A549 (cell line): ENCODE results near the gene GIN1.

Source experiments
- HOXB5 ChIP-seq: fragments of 250-450 bp; sonication (Bioruptor Pico); IDR thresholded peaks from 2 replicates; pipeline ENCODE4 v1.5.0; 2020; ENCODE audit warnings: mild to moderate bottlenecking, moderate library complexity
- KDM1A ChIP-seq: fragments of 200-600 bp; sonication (generic); IDR thresholded peaks from 2 replicates; pipeline ENCODE4 v1.6.1; 2016; ENCODE audit warnings: low read depth, mild to moderate bottlenecking
- KDM5A ChIP-seq: fragments of 200-600 bp; sonication (generic); IDR thresholded peaks from 2 replicates; pipeline ENCODE4 v1.6.1; 2016; ENCODE audit warnings: antibody characterized with exemption, mild to moderate bottlenecking
- MAFK ChIP-seq: fragments of 450-650 bp; IDR thresholded peaks from 2 replicates; pipeline ENCODE4 v1.6.1; 2014; ENCODE audit not compliant: partially characterized antibody
- POLR2A ChIP-seq: IDR thresholded peaks from 2 replicates; pipeline ENCODE4 v1.6.1; 2012; ENCODE audit warnings: mild to moderate bottlenecking, low read length
- POLR2AphosphoS2 ChIP-seq: conservative IDR thresholded peaks from 2 replicates; pipeline ENCODE4 v1.6.1; 2012; ENCODE audit warnings: low read length, improper control_type of control experiment, inconsistent platforms
- RAD21 ChIP-seq, 2 experiments: fragments of >200 bp in 1 of 2; sonication (Bioruptor Twin) in 1 of 2; formaldehyde crosslinking in 1 of 2; IDR thresholded peaks in 1 of 2; conservative IDR thresholded peaks in 1 of 2; 2 replicates in 1 of 2; 3 replicates in 1 of 2; pipeline ENCODE4 v1.6.1; 2012 to 2018; ENCODE audit warnings: inconsistent platforms in 1 of 2
- REST ChIP-seq: fragments of 200-600 bp; sonication (generic); IDR thresholded peaks from 2 replicates; pipeline ENCODE4 v1.6.1; 2016; ENCODE audit warnings: antibody characterized with exemption, mild to moderate bottlenecking, moderate library complexity
- RNF2 ChIP-seq: fragments of 200-600 bp; sonication (generic); IDR thresholded peaks from 2 replicates; pipeline ENCODE4 v1.6.1; 2016; ENCODE audit warnings: low read depth, mild to moderate bottlenecking, antibody characterized with exemption, moderate library complexity, borderline replicate concordance
- TF ChIP-seq, protein P1 (sequence below): fragments of >200 bp; sonication (Bioruptor Twin); formaldehyde crosslinking; IDR thresholded peaks from 3 replicates; pipeline ENCODE4 v1.5.1; 2016
- TF ChIP-seq, protein P2 (sequence below): IDR thresholded peaks from 2 replicates; pipeline ENCODE4 v1.6.1; 2012

DNA sequence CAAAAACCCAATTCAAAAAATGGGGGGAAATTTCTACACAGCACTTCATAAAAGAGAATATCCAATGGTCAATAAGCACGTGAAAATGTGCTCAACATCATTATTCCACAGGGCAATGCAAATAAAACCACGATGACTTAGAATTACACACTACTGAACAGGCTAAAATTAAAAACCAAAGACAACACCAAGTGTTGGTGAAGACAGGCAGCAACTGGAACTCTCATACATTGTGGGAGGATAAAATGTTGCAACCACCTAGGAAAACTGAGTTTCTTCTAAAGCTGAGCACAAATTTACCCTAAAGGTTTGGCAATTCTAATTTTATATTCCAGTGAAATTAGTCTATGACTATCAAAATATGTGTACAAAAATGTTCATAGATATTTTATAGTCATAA lies 9.5 kb downstream of the GIN1 start:
- TF ChIP-seq RAD21 (conservative IDR thresholded peaks at IDR 0.05 in 1 of 2, IDR thresholded peaks at IDR 0.05 in 1 of 2) (no peak), MAFK (no peak), KDM1A (no peak), RNF2 (no peak), REST (no peak), POLR2AphosphoS2 (no peak), KDM5A (no peak), HOXB5 (no peak), POLR2A (no peak)
- TF ChIP-seq, protein P1, sequence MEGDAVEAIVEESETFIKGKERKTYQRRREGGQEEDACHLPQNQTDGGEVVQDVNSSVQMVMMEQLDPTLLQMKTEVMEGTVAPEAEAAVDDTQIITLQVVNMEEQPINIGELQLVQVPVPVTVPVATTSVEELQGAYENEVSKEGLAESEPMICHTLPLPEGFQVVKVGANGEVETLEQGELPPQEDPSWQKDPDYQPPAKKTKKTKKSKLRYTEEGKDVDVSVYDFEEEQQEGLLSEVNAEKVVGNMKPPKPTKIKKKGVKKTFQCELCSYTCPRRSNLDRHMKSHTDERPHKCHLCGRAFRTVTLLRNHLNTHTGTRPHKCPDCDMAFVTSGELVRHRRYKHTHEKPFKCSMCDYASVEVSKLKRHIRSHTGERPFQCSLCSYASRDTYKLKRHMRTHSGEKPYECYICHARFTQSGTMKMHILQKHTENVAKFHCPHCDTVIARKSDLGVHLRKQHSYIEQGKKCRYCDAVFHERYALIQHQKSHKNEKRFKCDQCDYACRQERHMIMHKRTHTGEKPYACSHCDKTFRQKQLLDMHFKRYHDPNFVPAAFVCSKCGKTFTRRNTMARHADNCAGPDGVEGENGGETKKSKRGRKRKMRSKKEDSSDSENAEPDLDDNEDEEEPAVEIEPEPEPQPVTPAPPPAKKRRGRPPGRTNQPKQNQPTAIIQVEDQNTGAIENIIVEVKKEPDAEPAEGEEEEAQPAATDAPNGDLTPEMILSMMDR, result no peak
- TF ChIP-seq, protein P2, sequence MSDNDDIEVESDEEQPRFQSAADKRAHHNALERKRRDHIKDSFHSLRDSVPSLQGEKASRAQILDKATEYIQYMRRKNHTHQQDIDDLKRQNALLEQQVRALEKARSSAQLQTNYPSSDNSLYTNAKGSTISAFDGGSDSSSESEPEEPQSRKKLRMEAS, result no peak
